RPMI7951 (cell line): Measurements from ENCODE around the gene SAMD3. TPM values are rescaled to one million over a fixed set of nuclear protein-coding genes. Genes with fewer than 3 reads are reported as not detected.
"Not testable (repeated sequence)": the region's sequence is repeated elsewhere in the genome, so short reads cannot be mapped to it uniquely, and the experiment has no call there.

Experiments
- DNase-seq: peaks from one replicate; pipeline ENCODE4 v3.0.0-alpha.2; 2012; ENCODE audit warnings: low read depth
- total RNA-seq: library from RNA; depleted of rRNA; stranded (reverse); fragments of >200 nt; shearing (Covaris generic); gene quantifications from 2 replicates; pipeline ENCODE4 v1.2.3, GENCODE V29; 2014

The SAMD3 gene
- total RNA-seq, 1 experiment from 2014 or later, result 0.96 TPM

GRCh38 chr6:130211691-130212090 is 11.1 kb downstream of the SAMD3 start:
- DNase-seq, result no peak

GRCh38 chr6:130207979-130208649 is 14.6 kb downstream of the SAMD3 start:
- no peak for DNase-seq

DNA sequence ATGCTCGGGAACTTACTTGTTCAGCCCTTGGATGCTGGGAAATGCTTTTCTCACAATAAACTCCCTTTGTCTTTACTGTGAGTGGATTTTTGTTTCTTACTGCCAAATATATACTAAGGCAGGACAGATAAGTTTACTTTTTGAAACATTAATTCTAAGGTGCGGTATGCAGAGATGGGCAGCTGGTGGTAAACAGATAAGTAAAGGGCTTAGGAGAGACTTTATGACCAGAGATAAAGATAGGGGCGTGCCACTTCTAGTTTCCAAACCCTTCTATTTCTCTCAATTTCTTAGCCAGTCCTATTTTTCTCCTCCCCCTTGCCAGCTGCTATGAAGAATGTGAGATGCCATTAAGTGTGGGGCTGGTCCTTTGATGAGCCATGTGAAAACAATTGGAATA is 16.3 kb downstream of the SAMD3 start:
- no peak for DNase-seq

GRCh38 chr6:130204322-130204721 is 18.4 kb downstream of the SAMD3 start:
- DNase-seq, result no peak

- no peak for DNase-seq
These were observed 19.4 kb downstream of the SAMD3 start for GRCh38 chr6:130203370-130203769.

- DNase-seq, result no peak
These were observed 20.0 kb downstream of the SAMD3 start for GRCh38 chr6:130202782-130203181.

DNA sequence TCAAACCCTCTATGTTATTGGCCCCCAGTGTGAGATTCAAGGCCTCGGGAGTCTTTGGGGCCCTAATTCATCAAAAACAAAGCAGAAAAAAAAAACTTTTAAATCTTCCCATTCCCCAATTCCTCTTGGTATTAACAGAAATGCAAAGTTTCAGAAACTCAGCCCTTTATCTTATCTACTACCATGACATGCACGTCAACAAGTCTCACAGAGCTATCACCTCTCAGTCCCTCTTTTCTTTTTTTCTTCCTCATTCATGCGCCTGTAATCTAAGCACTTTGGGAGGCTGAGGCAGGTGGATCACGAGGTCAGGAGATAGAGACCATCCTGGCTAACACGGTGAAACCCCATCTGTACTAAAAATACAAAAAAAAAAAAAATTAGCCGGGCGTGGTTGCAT is 22.7 kb downstream of the SAMD3 start:
- no peak for DNase-seq

- DNase-seq, result no peak
These were observed 24.2 kb downstream of the SAMD3 start for GRCh38 chr6:130198483-130199035.

GRCh38 chr6:130197816-130198482 is 24.8 kb downstream of the SAMD3 start:
- not testable (repeated sequence) for DNase-seq

GRCh38 chr6:130194434-130194833 is 28.3 kb downstream of the SAMD3 start:
- DNase-seq, result peak; percentile 46

DNA sequence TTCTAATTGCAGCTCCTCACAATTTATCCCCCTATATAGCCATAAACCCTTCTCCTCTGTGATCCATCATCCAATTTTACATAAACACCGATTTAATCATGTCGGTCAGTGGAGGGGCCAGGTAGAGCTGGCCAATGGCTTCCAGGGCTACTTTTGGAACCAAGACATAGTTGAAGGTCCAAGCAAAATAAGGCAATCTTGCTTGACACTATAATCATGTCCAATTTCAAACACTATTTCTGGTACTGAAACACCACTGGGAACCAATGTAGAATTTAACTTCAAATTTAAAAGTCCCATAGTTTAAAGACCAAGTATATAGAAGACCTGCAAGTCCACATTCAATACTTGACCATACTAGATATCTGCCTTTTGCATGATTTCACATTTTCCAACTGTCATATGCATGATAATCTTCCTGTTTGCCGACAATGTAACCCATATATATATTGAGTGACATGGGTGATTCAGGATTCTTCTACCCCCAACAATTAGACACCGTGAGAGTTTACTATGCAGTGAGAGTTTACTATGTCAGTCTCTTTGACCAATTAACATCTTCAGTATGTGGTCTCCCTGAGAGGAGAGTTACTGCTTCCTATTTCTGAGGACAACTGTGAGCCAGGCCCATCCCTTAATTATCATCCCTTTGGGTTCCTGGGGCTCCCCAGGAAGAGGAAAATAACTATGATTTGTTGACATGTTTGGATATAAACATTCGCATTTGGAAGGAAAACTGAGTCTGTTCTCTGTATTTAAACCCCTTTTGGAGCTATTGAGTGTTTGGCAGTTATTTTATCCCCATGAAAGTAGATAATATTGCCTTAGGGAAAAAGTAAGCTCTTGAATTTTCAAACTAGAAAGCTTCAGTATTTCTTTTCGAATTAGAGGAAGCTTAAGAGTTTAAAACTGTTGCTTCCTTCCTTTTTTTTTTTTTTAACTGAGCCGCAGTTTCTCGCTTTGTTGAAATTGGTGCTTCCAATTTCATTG is 31.8 kb downstream of the SAMD3 start:
- no peak for DNase-seq

DNA sequence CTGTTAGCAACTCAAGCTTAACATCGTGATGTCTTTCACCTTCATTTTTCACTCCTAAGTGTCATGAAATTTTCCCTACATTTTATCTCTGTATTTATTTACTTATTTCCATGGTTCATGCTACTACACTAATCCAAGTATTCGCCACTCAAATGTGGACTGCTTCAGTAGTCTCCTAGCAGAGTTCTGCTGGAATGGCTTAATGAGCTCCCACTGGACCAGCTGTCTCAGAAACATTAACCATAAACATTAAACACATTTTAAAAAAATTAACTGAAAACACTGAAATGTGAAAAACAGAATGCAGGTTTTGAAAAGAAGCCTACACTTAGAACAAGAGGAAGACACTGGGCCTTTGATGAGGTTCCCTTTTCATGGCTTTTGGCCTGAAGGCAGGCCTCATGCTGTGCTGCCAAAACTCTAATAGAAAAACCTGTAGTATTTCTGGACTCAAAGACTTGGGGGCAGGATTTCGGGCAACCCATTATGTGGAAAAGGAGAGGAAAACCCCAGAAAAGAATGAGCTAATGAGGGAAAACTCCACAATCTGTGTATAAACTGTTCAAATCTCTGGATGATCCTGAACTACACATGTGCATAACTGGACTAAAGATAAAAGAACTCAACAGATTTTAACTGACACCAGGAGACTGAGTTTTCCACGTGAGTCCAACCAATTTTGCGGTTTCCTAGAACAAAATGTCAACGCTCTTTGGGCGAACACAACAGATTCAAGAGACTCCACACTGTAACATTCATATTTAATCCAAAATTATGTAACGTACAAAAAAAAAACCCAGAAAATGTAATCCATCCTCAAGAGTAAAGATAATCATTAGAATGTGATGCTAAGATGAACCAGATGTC is 33.0 kb downstream of the SAMD3 start:
- no peak for DNase-seq

GRCh38 chr6:130188207-130188899 is 34.4 kb downstream of the SAMD3 start:
- DNase-seq, result no peak

DNA sequence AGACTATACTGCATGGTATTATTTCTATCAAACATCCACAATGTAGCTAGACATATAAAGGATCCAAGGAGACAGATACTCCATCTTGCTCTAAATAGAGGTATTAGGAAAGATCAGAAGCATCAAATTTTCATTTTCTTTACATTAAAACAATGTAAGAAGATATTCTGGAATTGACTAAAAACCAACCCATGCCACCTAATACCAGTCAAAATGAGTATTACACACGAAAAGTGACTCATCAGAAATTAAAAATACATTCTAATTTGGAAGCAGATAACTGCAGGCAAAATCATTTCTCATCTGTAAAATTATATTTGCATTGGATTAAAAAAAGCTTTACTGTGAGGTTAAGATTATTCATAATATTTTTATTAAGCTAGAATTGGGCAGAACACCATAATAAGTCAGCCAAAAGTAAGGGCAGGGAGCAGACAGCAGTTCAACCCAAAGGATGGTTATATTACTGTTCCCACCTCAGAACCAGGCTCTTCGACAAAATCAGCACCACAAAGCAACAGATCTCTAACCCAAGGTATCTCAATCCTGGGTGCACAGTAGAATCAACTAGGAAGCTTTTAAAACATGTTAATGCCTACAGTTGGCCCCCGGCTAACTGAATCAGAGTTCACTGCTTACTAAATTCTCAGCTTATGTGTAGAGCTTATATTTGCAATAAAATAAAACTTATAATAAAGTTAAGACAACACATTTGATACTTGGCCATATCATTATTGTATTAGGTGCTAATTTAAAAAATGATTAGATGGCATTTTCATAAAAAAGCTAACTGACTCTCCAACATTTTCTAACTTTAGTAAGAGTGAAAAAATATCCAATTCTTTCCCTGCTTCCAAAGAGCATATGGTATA is 35.2 kb downstream of the SAMD3 start:
- DNase-seq, result no peak

GRCh38 chr6:130185658-130186057 is 37.1 kb downstream of the SAMD3 start:
- no peak for DNase-seq

- DNase-seq, result no peak
These were observed 39.2 kb downstream of the SAMD3 start for GRCh38 chr6:130183271-130184222.

GRCh38 chr6:130182466-130182865 is 40.3 kb downstream of the SAMD3 start:
- no peak for DNase-seq

- DNase-seq, result peak; percentile 91
These were observed 44.1 kb downstream of the SAMD3 start for GRCh38 chr6:130178692-130179091.
